ENCODE results near the gene CASZ1.

Gene CASZ1

GRCh38 chr1:10723317-10723716 lies 73.1 kb downstream of the CASZ1 start:
- TF ChIP-seq ZFX (IDR thresholded peaks at IDR 0.05; ENCODE audit: borderline replicate concordance) (no peak), CTCF (IDR thresholded peaks at IDR 0.05) (no peak)
- peak overlapping the region; percentile 75 for H3K27ac ChIP-seq

- no peak overlapping the region for H3K27ac ChIP-seq
- no peak for TF ChIP-seq CTCF (IDR thresholded peaks at IDR 0.05)
- TF ChIP-seq ZFX (IDR thresholded peaks at IDR 0.05; ENCODE audit: borderline replicate concordance) = no peak
Measured at GRCh38 chr1:10722803-10723202, 73.6 kb downstream of the CASZ1 start.

- no peak overlapping the region for H3K27ac ChIP-seq
- TF ChIP-seq CTCF (IDR thresholded peaks at IDR 0.05) (no peak), ZFX (IDR thresholded peaks at IDR 0.05; ENCODE audit: borderline replicate concordance) (no peak)
Measured at GRCh38 chr1:10721381-10722321, 74.8 kb downstream of the CASZ1 start.

DNA sequence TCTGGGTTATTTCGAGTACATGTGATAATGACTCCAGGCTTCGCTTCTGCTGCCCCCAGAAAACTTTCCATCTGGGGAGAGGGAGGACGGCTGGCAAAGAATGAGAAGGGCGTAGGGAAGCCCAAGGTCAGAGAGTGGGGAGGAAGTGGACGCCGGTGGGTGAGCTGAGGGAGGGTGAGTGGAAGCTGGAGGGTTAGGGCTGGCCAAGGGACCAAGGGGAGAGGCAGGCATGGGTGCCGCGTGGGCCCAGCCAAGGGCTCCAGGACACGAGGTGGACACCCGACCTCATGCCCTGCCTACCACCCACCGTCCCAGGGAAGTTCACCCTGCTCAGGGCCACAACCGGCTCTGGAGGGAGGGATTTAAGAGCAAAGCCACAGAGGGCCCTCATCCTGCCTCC lies 75.8 kb downstream of the CASZ1 start:
- TF ChIP-seq CTCF (IDR thresholded peaks at IDR 0.05) = no peak
- TF ChIP-seq ZFX (IDR thresholded peaks at IDR 0.05; ENCODE audit: borderline replicate concordance) = no peak

GRCh38 chr1:10718083-10718415 lies 78.4 kb downstream of the CASZ1 start:
- no peak overlapping the region for H3K27ac ChIP-seq
- TF ChIP-seq CTCF (IDR thresholded peaks at IDR 0.05) (no peak), ZFX (IDR thresholded peaks at IDR 0.05; ENCODE audit: borderline replicate concordance) (no peak)

More for the DNA sequence above, 75.8 kb downstream of the CASZ1 start:
- no peak overlapping the region for H3K27ac ChIP-seq

DNA sequence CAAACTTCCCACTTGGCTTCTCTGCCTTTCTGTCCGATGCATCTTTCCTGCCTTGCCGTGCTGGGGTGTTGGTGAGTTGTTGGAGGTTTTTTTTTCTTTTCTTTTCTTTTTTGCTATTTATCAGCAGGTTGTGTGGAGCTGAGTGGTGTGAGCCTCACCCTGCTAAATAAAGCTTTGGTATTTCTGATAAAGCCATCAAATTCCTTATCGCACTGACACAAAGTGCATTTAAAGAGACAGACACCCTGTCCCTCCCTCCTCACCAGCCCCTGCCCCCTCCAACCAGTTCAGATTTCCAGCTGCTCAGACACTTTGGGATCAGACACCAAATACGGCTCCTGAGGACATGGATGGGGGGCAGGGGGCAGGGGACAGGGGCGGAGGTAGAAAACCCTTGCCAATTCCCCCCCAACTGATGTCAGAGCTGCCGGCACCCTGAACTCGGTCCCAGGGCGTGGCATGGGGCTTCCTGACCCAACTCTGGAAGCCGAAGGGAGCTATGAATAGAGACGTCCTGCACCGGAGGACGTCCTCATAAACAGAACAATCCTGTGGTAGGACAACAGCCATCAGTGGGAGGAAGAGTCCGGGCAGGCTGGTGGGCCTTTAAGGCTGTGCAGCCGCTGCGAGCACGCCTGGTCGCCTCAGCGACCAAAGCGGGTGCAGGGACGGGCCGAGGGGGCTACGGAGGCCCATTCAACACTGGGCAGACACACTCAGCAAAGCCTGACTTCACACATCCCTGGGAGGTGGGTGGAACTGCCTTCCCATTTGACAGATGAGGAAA lies 79.0 kb downstream of the CASZ1 start:
- H3K27ac ChIP-seq = no peak overlapping the region
- no peak for TF ChIP-seq ZFX (IDR thresholded peaks at IDR 0.05; ENCODE audit: borderline replicate concordance)
- TF ChIP-seq CTCF (IDR thresholded peaks at IDR 0.05) = no peak

- TF ChIP-seq ZFX (IDR thresholded peaks at IDR 0.05; ENCODE audit: borderline replicate concordance) (no peak), CTCF (IDR thresholded peaks at IDR 0.05) (no peak)
- H3K27ac ChIP-seq = no peak overlapping the region
Measured at GRCh38 chr1:10716840-10717239, 79.6 kb downstream of the CASZ1 start.
